NCI-H2196 treated with DMSO at 0.1 percent for 48 hours (cell line): ENCODE results near the gene PLPPR1.

Source experiments
- DNase-seq: peaks from one replicate; lab custom pipeline; 2025; ENCODE audit not compliant: unreplicated experiment; lab: John Stamatoyannopoulos, UW

Gene PLPPR1

DNA sequence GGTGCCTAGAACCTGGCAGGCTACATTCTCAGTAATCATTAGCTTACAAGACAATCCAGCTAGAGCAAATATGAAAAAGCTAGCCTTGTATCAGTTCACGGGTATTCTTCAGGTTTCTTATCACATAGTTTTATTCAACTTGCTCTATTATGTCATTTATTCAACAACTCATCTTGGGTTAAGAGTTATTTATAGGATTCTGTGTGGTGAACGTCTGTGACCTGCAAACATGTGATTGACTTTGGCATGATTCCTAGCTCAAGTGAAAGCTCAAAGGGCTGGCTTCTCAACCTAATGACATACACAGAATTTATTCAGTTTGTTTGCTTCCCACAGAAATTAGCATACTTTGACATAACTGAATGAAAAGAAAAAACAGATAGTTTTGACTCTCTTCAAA, 173.1 kb downstream of the PLPPR1 start:
- DNase-seq: no peak

DNA sequence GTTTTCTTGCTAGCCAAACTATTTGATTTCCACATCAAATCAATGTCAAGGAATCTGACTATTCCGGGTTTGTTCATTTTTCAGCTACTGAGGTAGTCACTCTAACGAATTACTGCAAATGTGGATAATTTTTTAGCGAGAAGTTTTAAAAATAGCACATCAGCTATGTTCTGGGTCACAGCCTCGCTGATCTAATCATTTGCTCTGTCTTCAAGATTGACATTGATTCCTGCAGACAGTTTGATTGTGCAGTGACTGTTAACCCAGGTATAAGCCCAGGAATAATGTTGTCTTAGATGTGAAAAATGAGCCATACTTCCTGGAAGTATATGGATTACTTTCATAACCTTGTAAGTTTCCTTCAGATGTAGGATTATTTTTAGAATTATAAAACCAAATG, 181.1 kb downstream of the PLPPR1 start:
- no peak for DNase-seq

DNA sequence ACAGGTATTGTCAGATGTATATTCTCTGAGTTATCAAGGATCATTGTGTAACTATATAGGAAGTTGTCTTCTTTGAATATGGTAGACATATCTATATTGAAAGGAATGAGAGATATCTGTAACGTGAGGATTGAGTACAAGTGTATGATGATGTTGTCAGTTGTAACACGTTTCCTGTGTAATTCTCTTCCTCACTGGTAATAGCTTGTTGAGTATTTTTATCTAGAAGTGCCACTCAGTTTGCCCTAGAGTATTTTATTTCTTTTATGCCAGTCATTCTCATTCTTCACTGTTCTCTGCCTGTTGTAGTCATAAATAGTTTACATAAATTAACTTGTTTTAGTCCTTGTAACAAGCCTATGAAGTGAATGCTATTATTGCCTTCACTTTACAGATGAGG, 184.1 kb downstream of the PLPPR1 start:
- no peak for DNase-seq

DNA sequence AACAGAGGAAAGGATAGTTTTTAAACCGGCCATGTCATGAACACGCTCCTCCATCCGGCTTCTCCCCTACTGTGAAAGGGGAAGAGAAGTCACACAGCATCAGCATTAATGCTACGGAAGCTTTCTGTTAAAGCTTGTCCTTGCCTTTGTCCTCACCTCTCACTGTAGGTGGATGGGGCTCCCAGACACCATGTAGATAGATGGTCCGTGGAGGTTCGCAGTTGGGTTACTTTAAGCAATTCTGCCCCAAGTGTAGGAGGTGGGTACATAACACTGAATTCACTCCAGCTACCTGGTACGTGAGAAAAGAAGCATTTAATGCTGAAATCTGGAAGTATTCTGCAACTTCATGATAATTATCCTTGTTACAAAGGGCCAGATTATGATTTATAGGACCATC, 190.5 kb downstream of the PLPPR1 start:
- DNase-seq: no peak

DNA sequence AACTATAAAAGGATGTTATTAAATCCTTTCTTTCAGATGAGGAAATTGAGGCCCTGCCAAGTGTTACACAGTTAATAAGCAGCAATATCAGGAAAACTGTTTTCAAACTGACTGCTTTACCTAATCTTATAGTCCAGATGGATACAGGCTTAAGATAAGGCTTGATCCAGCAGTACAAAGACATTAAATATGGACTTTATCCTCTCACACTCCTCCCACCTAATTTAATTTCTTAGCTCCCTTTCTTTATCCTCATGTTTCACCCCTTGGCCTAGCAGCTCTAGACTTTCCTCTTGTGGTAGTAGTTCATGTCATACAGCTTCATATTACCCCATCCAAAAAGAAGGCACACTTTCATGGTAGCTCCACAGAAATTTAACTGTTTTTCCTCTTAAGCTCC, 191.8 kb downstream of the PLPPR1 start:
- no peak for DNase-seq

DNA sequence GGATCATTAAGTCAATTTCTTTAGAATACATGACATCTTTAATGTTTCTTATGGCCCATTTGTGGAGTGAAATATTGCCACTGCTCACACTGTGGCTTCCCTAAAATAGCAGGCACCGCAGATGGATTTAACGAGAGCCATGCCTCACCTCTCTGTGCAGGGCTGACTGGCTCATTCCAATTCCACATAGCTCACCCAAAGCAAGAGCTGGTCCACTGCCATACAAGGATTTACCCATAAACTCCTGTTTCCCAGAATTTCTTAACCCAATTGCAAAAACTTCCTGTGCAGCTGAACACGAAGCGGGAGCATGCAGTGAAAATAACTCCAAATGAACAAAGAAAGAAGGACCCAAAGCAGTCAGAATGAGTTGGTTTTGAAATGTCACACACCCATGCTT, 196.7 kb downstream of the PLPPR1 start:
- no peak for DNase-seq

DNA sequence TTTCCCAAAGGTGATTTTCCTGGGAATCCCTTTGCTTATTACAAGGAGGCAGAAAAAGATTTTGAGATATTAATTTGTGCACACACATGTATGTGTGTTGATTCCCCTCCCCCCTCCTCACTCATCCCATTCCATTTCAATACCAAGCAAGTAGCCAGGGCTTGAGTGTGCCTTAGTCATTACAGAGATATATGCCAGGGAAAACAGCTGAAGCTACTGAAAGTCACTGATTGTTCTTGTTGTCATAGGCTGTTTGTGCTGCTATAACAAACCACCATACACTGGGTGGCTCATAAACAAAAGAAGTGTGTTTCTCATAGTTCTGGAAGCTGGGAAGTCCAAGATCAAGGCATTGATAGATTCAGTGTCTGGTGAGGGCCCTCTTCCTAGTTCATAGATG, 197.6 kb downstream of the PLPPR1 start:
- no peak for DNase-seq

DNA sequence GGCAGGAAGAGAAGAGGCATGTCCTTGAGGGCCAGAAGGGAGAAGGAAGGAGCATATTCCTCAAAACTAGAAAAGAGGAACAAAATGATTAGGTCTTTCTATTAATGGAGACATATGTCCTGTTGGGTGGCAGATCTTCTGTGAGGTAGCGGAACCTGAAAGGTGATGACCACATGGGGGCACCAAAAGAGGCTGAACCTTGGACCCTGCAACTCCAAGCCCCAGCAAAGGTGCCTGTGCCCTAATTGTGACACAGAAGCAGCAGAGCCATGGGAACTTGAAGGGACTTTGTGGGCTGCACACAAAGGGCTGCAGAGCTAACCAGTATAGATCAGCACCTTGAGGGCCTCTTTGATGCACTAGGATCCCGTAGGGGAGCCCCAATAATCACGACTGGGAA, 198.3 kb downstream of the PLPPR1 start:
- no peak for DNase-seq

DNA sequence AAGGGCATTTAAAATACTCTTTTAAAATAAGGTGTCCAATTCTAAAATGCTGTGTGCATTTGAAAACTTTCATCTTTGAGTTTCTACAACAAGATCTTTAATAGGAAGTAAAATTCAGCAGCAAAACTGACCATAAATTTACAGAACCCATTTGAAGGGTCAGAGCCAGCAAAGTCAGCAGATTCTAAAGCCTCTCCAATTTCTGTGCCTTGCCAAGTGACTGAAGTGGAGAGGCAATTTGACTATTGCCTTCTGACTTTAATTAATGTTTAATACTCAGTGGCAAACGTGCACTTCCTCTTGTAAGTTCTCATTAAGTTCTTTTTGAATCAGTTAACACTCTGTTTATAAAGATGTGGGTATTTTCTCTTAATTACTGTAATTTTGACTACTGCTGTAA, 201.1 kb downstream of the PLPPR1 start:
- no peak for DNase-seq

DNA sequence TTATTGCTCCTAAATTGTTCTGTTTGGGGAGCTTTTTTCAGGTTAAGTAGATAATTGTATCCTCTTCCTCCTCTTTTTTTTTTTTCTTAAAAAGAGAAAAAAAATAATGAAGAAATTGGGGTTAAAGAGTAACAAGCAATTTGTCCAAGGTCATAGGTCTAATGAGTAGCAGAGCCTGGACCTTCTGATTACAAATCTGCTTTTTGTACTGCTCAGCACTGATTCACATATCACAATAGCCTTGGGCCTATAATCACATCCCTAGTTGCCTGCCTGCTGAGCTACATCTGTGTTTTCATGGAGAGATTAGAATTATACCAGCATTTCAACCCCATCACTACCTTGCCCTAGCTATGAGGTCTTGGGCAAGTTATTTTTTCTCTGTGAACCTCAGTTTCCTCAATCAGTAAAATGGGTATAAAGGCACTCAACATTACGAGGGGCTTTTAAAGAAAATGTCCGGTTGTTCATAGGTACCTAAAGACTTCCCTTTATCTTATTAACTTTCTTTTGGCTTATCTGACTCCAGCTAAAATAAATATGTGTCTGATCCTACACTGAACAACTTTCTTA, 204.0 kb downstream of the PLPPR1 start:
- DNase-seq: no peak

DNA sequence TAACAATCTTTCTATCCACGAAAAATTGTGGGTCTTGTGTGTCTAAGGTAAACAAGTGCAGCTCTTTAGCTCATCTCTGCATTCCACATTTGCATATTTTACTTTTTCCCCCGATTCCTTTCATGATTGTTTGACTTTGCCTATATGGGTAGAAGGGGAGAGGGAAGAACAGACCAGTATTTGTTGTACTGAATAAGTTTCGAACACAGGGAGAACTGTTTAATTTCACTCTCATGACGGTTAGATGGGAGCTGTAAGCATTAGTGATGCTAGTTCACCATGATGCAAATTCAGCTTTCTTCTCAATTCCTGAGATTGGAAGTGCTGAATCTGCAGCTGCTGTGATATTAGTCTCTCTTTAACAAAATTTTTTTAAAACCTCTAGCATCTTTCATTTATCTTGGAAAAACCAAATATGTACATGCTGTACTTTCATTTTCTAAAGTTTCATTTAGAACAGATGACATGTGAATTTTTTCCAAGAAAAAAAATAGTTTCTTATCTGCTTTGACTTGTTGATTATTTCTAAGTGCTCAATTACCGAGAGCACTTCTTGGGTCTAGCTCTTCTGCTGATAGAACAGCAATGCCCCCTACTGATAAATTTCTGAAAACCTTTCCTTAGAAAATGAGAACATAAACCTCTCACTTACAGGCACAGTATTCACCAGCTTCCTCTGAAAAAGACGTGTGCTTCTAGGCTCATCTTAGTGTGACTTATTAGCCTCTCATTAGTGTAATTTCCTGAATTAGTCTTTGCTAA, 206.8 kb downstream of the PLPPR1 start:
- no peak for DNase-seq

DNA sequence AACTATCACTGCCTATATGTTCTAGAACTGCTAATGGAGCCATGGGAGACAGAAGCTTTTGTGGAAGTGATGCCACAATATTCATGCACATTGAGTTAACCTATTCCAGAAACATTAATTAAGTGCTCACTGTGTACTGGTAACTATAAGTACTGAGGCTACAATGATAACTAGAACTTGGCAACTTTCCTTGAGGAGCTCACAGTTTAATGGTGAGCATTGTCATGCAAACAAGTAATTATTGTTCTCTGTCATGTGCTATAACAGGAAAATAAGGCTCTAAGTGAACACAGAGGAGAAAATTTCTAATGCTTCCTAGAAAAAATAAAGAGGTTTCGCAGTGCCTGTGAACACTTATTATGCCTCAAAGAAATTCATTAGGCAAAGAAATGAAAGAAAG, 214.1 kb downstream of the PLPPR1 start:
- DNase-seq: no peak

DNA sequence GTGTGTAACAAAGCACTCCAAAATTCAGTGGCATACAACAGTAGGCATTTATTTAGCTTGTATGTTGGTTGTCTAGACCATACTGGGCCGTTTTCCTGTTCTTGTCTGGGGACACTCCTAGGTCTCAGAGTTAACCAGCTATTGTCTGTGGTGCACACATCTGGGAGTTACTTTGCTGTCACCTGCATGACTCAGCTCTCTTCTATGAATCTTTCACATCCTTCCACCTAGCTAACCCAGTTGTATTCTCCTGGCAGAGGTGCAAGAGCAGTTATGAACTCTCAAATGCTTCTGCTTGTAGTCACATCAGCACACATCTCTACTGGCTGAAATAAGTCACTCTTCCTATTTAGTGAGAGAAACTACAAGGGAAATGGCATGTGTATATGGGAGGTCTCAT, 218.2 kb downstream of the PLPPR1 start:
- DNase-seq: no peak

DNA sequence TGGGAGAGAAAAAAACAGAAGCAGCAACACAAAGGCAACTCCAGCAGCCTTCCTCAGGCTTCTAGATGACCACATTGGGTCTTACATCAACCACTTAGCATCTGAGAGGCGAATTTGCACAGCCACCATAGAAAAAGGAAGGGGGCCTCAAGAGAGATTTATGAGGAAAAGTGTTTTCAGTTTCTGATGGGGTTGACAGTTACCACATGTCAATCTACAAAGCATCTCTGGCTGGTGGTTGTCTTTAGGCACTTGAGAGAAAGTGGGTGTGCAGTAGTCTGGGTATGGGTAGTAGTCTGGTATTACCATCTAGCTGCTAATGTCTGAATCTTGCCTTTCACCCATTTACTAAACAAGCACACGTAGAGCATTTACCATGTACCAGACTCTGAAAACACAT, 218.8 kb downstream of the PLPPR1 start:
- DNase-seq: no peak

DNA sequence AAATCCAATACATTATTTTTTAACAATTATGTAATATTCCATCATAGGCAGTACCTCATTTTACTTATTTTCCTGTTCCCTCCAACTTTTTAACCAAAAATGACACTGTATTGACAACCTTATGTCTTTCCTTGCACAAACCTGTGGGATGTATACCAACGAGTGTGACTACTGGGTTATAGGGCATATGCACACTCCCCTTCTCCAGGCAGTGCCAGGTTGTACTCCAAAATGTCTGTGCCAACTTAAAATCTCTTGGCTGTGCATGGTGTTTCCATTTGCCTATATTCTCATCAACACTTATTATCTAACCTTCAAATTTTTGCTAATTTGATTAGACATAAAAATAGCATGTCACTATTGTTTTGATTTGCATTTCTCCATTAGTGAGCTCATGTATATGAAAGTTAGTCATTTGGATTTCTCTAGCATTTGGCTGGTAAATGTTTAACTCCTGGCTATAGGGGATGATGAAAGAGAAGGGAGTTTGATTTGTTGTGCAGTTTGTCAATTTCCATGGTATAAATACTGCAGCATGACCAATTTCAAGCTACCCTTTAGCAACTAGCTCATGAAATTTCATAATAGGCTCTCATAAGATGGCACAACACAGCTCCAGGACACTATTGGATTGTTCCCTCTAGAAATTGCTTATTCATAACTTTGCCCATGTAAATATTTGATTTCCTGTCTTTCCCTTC, 226.4 kb downstream of the PLPPR1 start:
- no peak for DNase-seq

DNA sequence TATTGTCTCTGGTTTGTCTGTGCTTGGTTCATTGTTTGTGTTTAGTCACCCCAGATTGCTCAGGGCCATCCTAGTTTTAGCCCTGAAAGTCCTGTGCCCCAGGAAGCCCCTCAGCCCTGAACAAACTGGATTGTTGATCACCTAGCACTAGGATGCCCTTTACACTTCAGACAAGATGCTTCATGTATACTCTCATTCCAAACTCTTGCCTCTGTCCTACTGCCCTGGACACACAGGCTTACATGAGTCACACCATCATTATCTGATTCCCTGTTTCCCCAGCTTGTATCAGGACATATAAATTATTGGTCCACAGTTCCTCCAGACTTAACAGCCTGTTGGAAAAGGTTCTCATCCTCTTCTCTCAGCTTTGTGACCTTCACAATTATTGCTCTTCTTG, 236.2 kb downstream of the PLPPR1 start:
- no peak for DNase-seq

DNA sequence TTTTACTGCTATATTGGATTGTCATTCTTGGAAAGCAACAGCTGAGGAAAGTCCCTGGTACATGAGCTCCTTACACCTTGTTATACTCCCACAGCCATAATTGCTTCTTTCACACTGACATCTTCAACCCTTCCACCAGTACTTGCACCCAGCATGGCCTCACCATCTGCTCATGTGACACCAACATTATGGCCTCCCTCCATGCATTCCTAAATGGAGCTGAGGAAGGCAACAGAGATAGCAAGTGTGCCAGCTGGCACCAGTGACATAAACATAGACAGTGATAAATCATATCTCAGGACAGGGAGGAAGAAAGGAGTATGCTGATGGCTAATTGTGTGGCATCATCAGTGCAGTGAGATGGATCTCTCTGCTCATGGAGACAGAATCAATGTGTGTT, 236.7 kb downstream of the PLPPR1 start:
- no peak for DNase-seq

DNA sequence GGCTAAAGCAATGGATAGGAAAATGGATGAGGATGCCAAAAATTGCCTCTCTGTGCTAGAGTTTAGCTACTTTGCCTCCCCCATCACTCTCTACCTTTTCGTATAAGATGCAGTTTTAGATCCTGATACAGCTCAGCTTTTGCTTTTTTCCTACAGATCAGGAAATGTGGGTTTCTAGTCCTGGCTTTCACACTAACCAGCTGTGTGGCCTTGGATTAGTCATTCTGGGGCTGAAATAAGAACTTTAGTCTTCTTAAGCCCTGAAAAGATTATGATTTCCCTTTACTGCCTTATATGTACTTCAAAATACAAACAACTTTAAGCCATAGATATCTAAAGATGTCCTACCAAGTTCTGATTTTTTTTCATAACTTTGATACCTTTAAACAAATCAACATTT, 239.9 kb downstream of the PLPPR1 start:
- DNase-seq: no peak

DNA sequence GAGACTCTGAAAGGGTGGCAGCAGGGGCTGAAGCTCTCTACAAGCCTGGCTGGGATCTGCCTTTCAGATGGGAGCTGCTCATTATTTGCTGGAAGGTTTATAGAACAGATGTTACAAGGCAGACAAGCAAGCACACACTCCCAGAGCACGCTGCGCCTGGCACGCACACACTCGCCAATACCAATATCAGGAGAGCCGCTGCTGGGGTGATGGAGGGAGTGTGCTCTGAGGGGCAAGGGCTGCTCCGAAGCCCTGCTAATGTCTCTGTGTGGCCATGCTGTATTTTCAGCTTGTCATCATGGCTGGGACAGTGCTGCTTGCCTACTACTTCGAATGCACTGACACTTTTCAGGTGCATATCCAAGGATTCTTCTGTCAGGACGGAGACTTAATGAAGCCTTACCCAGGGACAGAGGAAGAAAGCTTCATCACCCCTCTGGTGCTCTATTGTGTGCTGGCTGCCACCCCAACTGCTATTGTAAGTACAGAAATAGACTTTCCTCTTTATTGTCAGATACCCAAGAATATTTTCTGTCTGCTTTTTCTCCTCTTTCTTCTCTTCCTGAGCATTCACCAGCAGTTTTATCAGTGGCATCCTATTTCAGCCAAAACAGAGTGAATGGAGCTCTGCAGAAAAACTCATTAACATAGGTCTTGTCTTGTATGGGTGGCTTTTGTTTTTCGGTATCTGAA, 241.2 kb downstream of the PLPPR1 start:
- no peak for DNase-seq

DNA sequence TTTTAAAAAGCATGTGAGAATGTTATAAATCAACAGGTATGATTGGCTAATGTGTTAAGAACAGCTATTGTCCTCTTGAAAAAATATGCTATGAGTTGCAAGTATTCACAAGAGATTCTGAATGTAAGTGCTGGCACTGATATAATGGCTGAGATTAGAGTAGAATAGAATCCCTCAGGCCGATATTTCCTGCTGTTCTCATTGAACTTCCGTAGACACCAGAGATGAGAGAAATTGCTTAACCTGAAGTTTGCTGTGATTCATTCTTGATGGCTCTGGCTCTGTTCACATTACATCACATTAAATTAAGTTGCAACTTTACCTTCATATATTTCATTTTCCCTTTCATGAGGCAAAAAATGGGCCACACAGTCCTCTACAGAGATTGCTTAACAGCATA, 241.8 kb downstream of the PLPPR1 start:
- DNase-seq: no peak

DNA sequence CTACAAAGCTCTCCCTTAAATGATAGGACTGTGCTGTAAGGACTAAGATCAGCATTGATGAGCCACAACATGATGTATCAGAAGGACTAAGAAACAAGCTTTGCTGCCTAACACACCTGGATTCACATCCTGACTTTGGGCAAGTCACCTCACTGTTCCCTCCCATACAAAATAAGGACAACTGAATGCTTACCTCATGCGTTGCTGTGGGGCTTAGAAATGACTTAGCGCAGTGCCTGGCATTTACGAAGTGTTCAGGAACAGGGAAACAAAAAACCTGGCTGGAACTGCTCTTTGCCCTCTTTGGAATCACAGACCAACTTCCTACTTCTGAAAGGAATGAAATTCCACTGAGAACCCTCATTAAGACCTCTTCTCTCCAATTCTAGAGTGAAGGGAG, 242.6 kb downstream of the PLPPR1 start:
- no peak for DNase-seq
